CD4-positive, alpha-beta T cell treated with Interleukin-21 for 1 hour (primary cell): ENCODE measurements around the gene TLCD1.

ENCODE experiments used
- DNase-seq: peaks from one replicate; pipeline ENCODE4 v3.0.0-alpha.2; 2020

The TLCD1 gene

GRCh38 chr17:28710861-28711722 is 14.9 kb downstream of the TLCD1 start:
- peak; percentile 93 for DNase-seq

GRCh38 chr17:28707339-28707720 is 18.7 kb downstream of the TLCD1 start:
- DNase-seq, result no peak

GRCh38 chr17:28706471-28707338 is 19.3 kb downstream of the TLCD1 start:
- DNase-seq, result no peak

GRCh38 chr17:28705728-28706334 is 20.2 kb downstream of the TLCD1 start:
- DNase-seq, result no peak

DNA sequence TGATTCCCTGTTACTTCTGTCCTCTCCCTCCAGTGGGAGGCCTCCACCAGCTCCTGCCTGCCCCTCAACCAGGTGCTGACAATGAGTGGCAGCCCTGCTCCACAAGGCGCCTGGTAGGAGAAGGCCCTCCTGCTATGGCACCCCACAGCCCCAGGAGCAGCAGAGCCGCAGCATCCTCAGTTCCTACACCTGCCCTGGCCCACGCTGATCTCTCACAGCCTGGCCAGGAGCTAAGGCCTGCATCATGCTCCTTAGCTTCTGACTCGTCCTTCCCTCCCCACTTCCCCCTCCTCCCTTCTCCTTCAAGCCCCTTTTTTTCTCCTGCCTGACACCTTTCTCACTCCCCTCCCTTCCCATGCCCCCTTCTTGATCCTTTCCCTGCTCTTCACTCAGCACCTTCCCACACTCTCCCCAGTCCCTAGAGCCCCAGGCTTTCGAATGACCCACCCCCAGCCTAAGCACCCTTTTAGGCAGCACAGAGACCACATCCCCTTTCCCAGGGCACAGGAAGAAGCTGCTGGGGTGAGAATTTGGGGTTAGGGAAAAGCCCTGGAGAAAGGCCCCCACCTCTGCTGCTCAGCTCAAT is 20.9 kb downstream of the TLCD1 start:
- DNase-seq, result no peak

GRCh38 chr17:28704219-28704858 is 21.7 kb downstream of the TLCD1 start:
- no peak for DNase-seq

DNA sequence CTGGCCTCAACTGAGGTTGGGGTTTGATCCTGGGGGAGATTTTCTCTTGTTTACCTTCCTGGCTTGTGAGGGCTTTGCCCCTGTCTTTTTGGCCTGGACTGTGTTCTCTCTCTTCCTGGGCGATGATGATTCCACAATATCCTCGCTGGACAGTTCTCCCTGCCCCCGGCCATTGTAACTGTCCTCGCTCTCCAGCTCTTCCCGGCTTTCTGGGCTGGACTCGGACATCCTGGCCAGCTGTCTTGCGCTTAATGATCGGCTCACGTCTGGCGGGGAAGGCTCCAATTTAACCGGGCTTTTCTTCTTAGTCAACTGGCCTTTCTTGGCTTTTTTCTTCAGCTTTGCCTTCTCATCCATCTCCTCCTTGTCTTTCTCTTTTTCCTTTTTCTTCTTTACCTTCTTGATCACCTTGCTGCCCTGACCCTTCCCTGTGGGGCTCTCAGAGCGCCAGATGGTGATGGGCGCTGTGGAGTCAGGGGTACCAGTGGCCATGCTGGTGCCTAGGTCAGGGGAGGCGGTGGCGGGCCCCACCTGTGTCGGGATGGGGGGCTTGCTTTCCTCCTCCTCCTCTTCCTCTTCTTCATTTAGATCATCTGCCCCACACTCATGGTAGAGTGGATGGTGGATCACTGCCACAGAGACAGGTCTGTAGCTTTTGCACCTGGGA is 22.3 kb downstream of the TLCD1 start:
- no peak for DNase-seq

GRCh38 chr17:28702752-28703150 is 23.3 kb downstream of the TLCD1 start:
- DNase-seq, result no peak

DNA sequence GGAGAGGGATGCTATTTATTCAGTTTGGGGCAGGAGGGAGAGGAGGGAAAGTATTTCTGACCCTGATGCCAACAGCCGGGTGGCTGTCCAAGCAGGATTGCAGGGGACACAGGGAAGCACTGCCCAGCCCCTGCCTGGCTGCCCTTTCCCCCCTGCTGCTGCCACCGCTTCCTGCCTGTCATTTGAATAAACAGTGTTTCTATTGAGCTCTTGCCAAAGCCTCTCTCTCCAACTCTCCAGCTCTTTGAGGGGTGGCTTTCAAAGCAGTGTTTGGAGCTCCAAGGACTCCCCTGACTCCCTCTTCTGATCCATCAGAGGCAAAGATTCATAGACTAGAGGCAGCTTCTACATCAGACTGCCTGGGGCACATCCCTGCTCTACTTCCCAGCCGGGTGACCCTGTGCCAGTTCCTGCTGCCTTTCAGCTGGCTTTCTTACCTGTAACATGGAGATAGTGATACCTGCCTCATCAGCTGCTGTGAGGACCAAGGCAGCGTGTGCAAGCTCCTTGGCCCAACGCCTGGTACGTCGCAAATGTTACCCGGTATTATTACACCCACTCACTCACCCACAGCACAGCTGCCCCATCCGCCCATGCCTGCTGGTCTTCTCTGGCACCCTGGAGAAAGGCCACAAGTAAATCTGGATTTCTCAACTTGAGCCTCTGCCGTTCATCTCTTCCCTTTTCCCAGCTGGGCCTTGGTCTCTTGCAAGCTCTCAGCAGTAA is 23.8 kb downstream of the TLCD1 start:
- DNase-seq, result no peak

DNA sequence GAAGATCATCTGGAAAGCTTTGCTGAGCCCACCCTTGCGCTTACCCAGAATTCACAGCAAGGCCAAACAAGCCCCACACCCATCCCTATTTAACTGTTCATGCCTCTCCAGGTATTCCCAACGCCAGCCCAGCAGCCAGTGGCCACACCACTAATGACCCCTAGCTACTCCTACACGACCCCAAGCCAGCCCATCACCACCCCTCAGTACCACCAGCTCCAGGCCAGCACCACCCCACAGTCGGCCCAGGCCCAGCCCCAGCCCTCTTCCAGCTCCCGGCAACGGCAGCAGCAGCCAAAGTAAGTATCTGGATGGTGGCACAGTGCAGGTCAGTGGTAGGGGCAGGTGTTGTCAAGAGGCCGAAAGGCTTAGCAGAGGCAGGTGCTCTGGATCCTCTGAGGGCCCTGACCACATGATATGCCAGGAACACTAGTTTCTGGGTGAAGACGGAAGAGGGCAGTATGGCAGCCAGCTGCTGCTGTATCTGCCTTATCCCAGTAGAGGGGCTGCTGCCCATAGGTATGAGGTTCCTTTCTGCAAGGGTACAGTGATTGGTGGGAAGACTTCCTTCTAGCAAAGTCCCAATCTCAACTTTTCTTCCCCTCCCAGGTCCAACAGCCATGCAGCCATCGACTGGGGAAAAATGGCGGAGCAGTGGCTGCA is 25.1 kb downstream of the TLCD1 start:
- DNase-seq, result no peak

- no peak for DNase-seq
These were observed 25.8 kb downstream of the TLCD1 start for GRCh38 chr17:28700278-28700677.

GRCh38 chr17:28698253-28698941 is 27.6 kb downstream of the TLCD1 start:
- no peak for DNase-seq

GRCh38 chr17:28693869-28694268 is 32.2 kb downstream of the TLCD1 start:
- no peak for DNase-seq

DNA sequence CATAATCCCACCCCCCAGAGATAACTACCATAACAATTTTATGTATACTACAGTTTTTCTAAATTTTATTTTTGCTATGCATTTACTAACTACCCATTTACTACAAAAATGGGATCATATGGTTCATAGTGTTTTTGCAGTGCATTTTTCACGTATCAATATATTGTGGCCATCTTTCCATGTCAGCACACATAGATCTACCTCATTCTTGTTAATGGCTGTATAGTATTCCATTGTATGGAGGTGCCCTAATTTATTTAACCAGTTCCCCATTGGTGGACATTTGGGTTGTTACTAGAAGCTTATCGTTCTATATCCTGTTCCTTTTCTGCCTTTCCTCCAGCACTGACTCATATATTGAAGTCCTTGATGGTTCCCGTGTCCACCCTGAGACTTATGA is 37.0 kb downstream of the TLCD1 start:
- no peak for DNase-seq

- DNase-seq, result no peak
These were observed 37.6 kb downstream of the TLCD1 start for GRCh38 chr17:28688481-28688880.

DNA sequence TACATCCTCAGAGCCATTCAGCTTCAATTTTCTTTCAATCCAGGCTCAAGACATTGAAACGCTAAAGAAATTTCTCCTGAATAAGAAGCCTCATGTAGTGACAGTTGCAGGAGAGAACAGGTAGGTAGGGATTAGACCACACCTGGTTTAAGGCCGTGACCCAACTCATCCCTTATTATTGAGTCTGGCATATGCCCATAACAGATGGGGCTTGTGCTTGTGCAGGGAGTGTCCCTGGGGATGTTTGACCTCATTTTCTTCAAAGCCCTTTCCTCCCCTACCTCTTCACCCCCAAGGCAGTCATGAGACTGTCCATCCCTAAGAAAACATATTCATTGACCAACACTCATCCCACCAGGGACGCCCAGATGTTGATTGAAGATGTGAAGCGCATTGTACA is 39.7 kb downstream of the TLCD1 start:
- DNase-seq, result no peak

- DNase-seq, result no peak
These were observed 40.7 kb downstream of the TLCD1 start for GRCh38 chr17:28685366-28685765.

- no peak for DNase-seq
These were observed 41.1 kb downstream of the TLCD1 start for GRCh38 chr17:28684963-28685362.

DNA sequence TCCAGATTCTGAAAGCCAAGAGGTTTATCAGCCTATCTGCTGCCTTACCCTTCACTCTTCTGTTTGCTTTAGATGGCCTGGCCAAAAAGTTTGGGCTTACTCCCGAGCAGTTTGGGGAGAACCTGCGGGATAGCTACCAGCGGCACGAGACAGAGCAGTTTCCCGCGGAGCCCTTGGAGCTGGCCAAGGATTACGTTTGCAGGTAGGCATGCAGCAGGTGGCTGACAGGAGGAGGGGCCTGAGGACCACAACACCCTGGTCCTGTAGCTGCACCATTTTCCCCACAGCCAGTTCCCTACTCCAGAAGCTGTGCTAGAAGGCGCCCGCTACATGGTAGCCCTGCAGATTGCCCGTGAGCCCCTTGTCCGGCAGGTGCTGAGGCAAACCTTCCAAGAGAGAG is 43.4 kb downstream of the TLCD1 start:
- DNase-seq, result no peak

DNA sequence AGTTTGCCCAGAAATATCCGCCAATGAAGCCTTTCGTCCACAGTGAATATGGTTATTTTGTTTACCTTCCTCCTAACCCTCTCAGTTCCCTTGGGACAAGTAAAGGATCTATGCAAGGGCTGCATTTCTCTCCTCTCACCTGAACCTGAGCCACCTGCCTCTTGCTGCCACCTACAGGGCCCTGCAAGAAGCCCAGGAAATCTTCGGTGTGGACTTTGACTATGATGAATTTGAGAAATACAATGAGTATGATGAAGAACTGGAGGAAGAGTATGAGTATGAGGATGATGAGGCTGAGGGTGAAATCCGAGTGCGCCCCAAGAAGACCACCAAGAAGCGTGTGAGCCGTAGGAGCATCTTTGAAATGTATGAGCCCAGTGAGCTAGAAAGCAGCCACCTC is 50.1 kb downstream of the TLCD1 start:
- DNase-seq, result peak; percentile 17
